Myocyte (in vitro differentiated cells): ENCODE data around the gene DYNC1LI1. TPM values are rescaled to one million over a fixed set of nuclear protein-coding genes. Genes with fewer than 3 reads are reported as not detected.

Source experiments
- DNase-seq: peaks from one replicate; pipeline ENCODE4 v3.0.0-alpha.2; 2012; ENCODE audit warnings: low read depth
- microRNA-seq: library from miRNA; unstranded; fragments of <30 nt; microRNA quantifications from one replicate; pipeline ENCODE4, GENCODE V29; 2016
- total RNA-seq: library from RNA; depleted of rRNA; stranded (reverse); fragments of >200 nt; gene quantifications from 2 replicates; pipeline ENCODE4 v1.2.3, GENCODE V29; 2014

DYNC1LI1 gene
- total RNA-seq, 1 donor from 2014 or later = 42.3 TPM

DNA sequence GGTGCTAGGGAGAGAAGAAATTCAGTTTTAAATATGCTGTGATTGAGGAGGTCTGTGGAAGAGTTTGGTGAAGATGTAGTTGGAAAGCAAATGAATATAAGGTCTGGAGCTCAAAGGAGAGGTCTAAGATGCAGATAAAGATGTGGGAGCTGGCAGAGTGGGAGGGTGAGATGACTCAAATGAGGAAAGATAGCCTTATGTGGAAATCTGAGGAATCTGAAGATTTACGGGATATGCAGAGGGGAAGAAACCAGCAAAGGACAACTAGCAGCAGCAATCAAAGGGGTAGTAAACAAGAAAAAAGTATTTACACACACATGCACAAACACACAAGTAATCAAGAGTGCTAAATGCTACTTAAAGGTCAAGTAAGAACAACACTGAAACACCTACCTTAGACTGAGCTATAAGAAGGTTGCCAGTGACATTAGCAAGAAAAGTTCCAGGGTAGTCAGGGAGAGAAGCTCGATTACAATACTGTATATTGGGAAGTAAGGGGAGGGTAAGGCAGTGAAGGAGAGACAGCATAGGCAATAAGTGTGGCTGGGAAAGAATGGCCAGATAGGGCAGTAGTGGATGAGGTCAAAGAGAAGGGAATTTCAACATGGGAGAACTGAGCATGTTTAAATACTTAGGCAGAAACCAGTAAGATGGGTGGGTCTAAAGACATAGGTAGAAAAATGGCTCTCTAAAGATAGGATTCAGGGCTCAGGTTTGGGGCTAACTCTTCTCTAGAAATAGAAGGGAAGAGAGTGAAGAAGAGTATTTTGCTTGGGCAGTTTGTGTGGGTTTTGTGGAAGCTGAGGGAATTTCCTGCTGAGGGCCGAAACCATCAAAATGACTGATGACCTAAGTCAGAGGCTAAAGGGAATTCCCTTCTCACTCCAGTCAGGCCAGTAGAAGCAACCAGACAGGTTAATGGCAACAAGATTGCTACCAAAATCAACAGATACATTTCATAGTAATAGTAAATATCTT, 76.9 kb downstream of the DYNC1LI1 start:
- peak; percentile 56 for DNase-seq

DNA sequence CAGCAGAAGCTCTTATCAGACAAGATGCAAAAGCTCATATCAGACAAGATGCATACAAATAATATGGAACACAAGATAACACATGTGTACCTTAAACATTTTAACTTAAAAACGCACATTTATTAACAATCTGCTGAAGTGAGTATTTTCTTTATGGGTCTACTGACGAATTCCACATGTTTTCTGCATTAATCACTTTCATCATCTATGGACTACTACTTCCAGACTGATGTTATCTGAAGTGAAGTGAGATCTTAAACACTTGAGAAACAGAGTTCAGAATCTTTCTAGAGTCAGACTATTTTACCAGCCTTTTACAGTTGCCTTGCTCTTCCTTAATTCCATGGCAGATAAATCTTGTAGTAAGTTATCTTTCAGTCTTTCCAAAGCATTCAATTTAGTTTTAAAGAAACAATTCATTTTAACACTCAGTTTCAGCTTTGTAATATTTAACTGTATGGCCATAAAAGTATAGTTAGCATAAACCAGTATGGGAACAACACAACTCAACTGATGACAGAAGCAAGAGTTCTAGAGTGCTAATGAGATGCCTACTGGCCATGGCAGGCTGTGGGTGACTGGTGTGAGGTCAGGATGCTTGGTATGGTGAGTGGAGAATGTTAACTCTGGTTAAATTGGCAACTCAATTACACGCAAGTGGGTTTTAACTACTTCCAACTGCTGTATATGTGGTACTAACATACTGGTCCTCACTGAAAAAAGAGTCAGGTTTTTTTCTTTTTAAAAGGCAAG, 77.8 kb downstream of the DYNC1LI1 start:
- DNase-seq = no peak

DNA sequence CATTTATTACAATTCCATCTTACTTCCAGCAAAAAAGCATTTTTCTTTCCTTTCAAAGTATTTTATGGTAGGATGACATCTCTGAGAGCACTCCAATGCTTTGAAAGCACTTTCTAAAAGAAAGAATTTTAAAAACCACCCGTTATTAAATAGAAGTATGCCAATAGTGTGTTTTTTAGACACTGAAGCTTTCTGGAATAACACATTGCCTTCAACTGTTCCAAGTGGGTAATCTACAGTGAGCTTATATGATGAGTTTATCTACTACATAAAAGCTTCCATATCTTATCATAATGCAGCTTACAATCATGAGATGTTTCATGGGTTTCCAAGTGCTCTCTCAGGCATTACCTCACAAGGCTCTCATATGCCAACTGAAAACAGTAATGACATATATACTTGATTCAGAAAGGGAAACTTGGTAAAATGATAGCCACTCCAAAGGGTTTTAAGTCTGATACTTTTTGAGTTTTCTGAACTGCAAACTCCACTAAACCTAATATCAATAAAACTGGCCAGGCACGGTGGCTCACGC, 82.1 kb downstream of the DYNC1LI1 start:
- no peak for DNase-seq

DNA sequence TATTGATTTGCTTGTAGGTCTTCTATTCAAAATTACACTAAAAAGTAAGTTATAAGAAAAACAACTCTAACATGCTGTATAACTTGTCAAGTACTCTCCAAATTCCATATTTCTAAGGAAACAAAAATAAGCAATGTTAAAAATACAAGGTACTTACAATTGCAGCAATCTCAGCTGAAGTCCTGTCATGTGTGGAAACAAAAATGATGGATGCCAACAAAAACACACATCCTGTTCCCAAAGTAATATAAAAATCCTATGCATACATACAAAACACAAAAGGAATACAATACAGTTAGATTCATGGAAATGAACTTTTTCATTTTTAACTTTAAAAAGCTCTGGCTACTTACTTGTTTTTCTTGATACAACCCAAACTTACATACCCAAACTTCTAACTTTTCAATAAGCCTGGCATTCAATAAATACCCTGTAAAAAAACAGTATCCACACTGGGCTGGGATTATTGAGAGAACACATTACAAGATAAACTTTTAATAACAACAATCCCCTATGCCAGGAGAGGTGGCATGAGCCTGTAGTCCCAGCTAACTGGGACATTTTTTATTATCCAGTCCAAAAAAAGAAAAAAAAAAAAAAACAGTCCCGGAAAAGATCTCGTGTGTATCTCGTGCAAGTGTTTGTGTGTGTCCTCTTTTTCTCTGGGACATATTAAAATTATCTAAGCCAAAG, 82.7 kb downstream of the DYNC1LI1 start:
- DNase-seq = no peak

DNA sequence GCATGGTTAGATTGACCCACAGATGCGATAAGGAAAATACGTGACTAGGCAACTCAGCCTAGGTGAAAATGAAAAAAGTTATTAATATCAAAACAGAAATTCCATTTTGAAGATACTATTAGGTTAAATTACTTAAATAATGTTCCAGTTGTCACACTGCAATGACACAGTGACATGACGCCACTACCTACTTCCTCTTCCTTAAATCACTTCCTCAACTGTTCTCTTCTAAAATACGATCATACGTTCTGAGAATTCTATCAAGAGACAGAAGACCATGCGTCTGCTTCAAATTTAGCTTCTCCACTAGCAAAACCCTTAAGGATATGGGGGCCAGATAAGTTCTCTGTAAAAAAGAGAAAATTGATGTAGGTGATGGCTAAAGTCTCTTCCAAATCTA, 86.2 kb downstream of the DYNC1LI1 start:
- no peak for DNase-seq

DNA sequence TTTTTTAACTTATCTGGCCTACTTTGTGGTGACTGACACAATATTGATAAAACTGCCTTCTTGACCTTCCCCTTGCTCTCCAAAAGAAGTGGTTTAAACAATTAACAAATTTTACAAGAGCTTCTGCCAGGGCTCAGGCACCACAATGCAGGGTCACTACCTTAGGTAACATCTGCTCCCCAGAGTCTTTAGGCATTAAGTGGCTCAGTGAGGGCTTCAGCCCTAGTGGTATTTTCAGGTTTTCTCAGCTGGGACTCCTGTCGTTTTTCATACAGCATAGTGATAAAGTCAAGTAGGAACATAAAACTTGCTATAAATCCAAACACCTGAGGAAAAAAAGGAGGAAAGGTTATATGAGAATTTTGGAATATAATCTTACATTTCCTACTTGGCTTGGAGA, 86.9 kb downstream of the DYNC1LI1 start:
- no peak for DNase-seq

DNA sequence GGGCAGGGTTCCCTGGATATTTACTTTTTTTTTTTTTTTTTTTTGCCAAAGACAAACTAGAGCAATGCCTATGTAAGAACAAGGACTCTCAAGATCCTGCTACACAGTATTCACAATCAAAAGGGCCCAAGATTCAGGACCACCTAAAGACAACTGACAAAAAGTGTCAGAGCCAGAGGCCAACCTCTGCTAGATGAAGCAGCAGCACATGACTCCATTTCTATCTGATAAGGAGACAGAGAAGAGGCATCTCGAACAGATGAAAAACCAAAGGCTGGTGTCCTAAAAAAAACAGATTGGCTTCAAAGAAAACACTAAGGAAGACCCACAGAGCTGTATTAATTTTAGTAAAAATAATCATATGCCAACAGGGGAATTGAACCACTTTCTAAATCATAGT, 88.0 kb downstream of the DYNC1LI1 start:
- DNase-seq = no peak

DNA sequence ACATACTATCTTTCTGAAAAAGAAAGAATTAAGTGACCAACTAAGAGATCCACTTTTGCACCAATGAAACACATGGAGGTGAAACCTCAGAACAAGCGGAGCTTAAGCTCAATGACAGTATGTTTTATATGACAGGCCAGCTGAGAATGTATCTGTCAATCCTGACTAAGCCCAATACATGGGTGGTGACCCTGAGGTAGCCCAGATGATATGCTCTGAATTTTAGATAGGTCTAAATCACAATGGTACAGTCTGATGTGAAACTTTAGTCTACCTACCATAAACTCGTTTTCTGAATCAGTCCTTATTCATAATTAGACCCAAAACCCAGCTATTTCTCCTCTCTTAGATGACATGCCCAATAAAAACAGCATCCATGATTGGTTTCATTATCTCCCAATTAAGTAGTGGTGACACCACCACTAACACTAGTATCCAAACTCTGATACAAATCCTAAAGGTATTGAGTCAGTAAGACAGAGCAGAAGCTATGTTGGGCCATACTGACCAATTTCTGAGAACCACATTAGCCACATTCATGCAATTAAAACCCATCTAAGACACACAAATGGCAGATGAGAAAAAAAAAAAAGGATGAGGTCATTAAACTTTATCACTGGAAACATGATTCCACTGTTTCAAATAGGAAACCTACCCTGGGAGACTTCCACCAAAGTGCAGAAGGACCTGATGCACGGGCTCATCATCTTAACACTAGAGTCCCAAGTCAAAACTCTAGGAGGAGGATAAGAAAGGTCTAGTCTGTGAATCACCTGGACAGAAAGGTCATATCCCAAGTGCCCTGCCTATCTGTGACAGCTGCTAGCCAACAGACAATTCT, 88.6 kb downstream of the DYNC1LI1 start:
- DNase-seq = peak; percentile 74

DNA sequence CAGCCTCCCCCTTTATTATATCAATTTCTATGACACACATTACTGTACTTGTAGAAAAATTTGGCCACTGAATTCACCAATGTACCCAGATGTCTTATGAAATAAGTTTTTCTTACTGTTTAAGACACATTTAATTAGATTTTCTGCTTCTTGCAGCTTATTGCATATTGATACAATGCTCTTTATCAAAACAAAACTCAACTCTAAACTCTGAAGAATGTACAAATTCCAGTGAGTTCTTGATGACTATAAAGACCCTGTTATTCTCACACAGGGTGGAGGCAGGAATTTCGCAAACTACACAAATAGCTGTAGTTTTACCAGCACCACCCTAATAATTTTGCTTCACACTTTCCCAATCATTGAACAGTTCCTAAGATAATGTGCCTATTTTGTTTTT, 90.1 kb downstream of the DYNC1LI1 start:
- no peak for DNase-seq

Small RNAs within 50 kb of the gene (microRNA-seq; reads per million reads assigned to microRNA genes)
- gene MIR548AY = not detected

Other genes starting within 250 kb of the DYNC1LI1 start
- gene CMTM7, start 179.0 kb downstream of the DYNC1LI1 start, total RNA-seq = 10.2 and 15.2 TPM in 2 replicates
- gene CMTM6, start 68.0 kb downstream of the DYNC1LI1 start, total RNA-seq = 40.4 and 44.7 TPM in 2 replicates
- gene CNOT10, start 114.3 kb upstream of the DYNC1LI1 start, total RNA-seq = 14.7 and 17.1 TPM in 2 replicates
- gene TRIM71, start 247.1 kb upstream of the DYNC1LI1 start, total RNA-seq = not detected in 2 replicates